IPS DF 6.9 (cell line): ENCODE data around the gene AKAP7.
A peak's percentile ranks its signal among the peaks of the same experiment; 100 is the strongest.
"Not testable (repeated sequence)": the region's sequence is repeated elsewhere in the genome, so short reads cannot be mapped to it uniquely, and the experiment has no call there.

Experiments
- DNase-seq: peaks from one replicate; pipeline ENCODE4 v3.0.0-alpha.2; 2013; ENCODE audit warnings: low read depth, low spot score
- H3K27ac ChIP-seq: one replicate; pipeline ENCODE4 v1.5.1; 2013; ENCODE audit warnings: low read length, control low read depth
- H3K27me3 ChIP-seq: 2 replicates; pipeline ENCODE4 v1.6.1; 2013; ENCODE audit warnings: mild to moderate bottlenecking, low read length; ENCODE audit not compliant: control insufficient read depth, insufficient read depth
- H3K36me3 ChIP-seq: 2 replicates; pipeline ENCODE4 v1.6.1; 2013; ENCODE audit warnings: low read length; ENCODE audit not compliant: control insufficient read depth, insufficient read depth
- H3K4me1 ChIP-seq: 2 replicates; pipeline ENCODE4 v1.6.1; 2013; ENCODE audit warnings: low read length; ENCODE audit not compliant: control insufficient read depth, insufficient read depth
- H3K4me3 ChIP-seq: 2 replicates; pipeline ENCODE4 v1.5.1; 2013; ENCODE audit warnings: mild to moderate bottlenecking, low read length
- H3K9me3 ChIP-seq: 2 replicates; pipeline ENCODE4 v1.6.1; 2013; ENCODE audit warnings: low read length, inconsistent platforms; ENCODE audit not compliant: control insufficient read depth, insufficient read depth
- WGBS: extraction: QIAGEN DNeasy Blood & Tissue Kit; methylation state at CpG from one replicate; pipeline ENCODE4 v1.1.7; 2013; ENCODE audit warnings: mixed read lengths, missing lambda C conversion rate; ENCODE audit not compliant: insufficient read length, insufficient coverage; 5-methylcytosine and 5-hydroxymethylcytosine counted together

The AKAP7 gene

GRCh38 chr6:131135244-131136020, at the start of gene AKAP7:
Gene AKAP7 (plus strand): TSS chr6:131135467. CDS start chr6:131135764, 297 bp downstream.
- H3K4me3 ChIP-seq, result peak within 1 kb of the TSS; percentile 34; the same call in 1 of the 2 replicates
- H3K9me3 ChIP-seq, result no peaks in the 10 kb centered on the region
- H3K27me3 ChIP-seq, result no peaks in the 10 kb centered on the region
- no peak within 1 kb of the TSS for H3K27ac ChIP-seq
- no CpG with 5 or more reads among the region's 99 CpGs for WGBS
- H3K4me1 ChIP-seq, result no peaks in the 10 kb centered on the region; the same call in 1 of the 2 replicates
- DNase-seq, result peak; percentile 41
- H3K36me3 ChIP-seq, result no peaks in the 10 kb centered on the region

- not testable (repeated sequence) for H3K4me3 ChIP-seq, DNase-seq, H3K4me1 ChIP-seq, H3K36me3 ChIP-seq, H3K27ac ChIP-seq, H3K27me3 ChIP-seq, H3K9me3 ChIP-seq
- no CpG with 5 or more reads among the region's 3 CpGs for WGBS
Observed at GRCh38 chr6:131090339-131090738, 44.9 kb upstream of the AKAP7 start.

GRCh38 chr6:131091944-131092343, 43.3 kb upstream of the AKAP7 start:
- not testable (repeated sequence) for H3K9me3 ChIP-seq, H3K4me1 ChIP-seq, H3K36me3 ChIP-seq, H3K4me3 ChIP-seq, DNase-seq, H3K27ac ChIP-seq, H3K27me3 ChIP-seq
- no CpG with 5 or more reads among the region's 7 CpGs for WGBS

- no peak overlapping the region for H3K4me3 ChIP-seq
- H3K27me3 ChIP-seq, result no peaks in the 10 kb centered on the region
- H3K9me3 ChIP-seq, result no peaks in the 10 kb centered on the region
- no CpG with 5 or more reads among the region's 1 CpG for WGBS
- no peak overlapping the region for H3K27ac ChIP-seq
- H3K4me1 ChIP-seq, result no peaks in the 10 kb centered on the region
- no peaks in the 10 kb centered on the region for H3K36me3 ChIP-seq
- no peak for DNase-seq
Observed at GRCh38 chr6:131093334-131093733, 41.9 kb upstream of the AKAP7 start.

GRCh38 chr6:131096786-131097185, 38.5 kb upstream of the AKAP7 start:
- H3K9me3 ChIP-seq, result no peaks in the 10 kb centered on the region
- no CpG with 5 or more reads among the region's 3 CpGs for WGBS
- no peaks in the 10 kb centered on the region for H3K27me3 ChIP-seq
- H3K36me3 ChIP-seq, result no peaks in the 10 kb centered on the region
- no peak overlapping the region for H3K4me3 ChIP-seq
- DNase-seq, result no peak
- no peak overlapping the region for H3K27ac ChIP-seq
- H3K4me1 ChIP-seq, result no peaks in the 10 kb centered on the region

GRCh38 chr6:131101911-131102680, 33.2 kb upstream of the AKAP7 start:
- WGBS, result 100% methylated on average over 2 of the region's 5 CpGs
- no peaks in the 10 kb centered on the region for H3K27me3 ChIP-seq
- H3K27ac ChIP-seq, result no peak overlapping the region
- H3K36me3 ChIP-seq, result no peaks in the 10 kb centered on the region
- H3K4me3 ChIP-seq, result no peak overlapping the region
- no peaks in the 10 kb centered on the region for H3K4me1 ChIP-seq
- no peaks in the 10 kb centered on the region for H3K9me3 ChIP-seq
- no peak for DNase-seq

- no peak overlapping the region for H3K27ac ChIP-seq
- no peaks in the 10 kb centered on the region for H3K27me3 ChIP-seq
- no peaks in the 10 kb centered on the region for H3K4me1 ChIP-seq
- no peak for DNase-seq
- H3K4me3 ChIP-seq, result no peak overlapping the region
- H3K9me3 ChIP-seq, result no peaks in the 10 kb centered on the region
- WGBS, result no CpG with 5 or more reads among the region's 4 CpGs
- H3K36me3 ChIP-seq, result no peaks in the 10 kb centered on the region
Observed at GRCh38 chr6:131103296-131103695, 32.0 kb upstream of the AKAP7 start.

- Histone ChIP-seq H3K9me3 (no peaks in the 10 kb centered on the region), H3K27ac (no peak overlapping the region)
- no peak for DNase-seq
Observed at GRCh38 chr6:131103901-131104300, 31.4 kb upstream of the AKAP7 start.

GRCh38 chr6:131107151-131107550, 28.1 kb upstream of the AKAP7 start:
- no CpG with 5 or more reads among the region's 1 CpG for WGBS
- DNase-seq, result no peak

More at GRCh38 chr6:131103901-131104300, 31.4 kb upstream of the AKAP7 start:
- H3K36me3 ChIP-seq, result no peaks in the 10 kb centered on the region
- H3K4me1 ChIP-seq, result no peaks in the 10 kb centered on the region
- no peaks in the 10 kb centered on the region for H3K27me3 ChIP-seq
- no peak overlapping the region for H3K4me3 ChIP-seq
- WGBS, result no CpG with 5 or more reads among the region's 1 CpG

GRCh38 chr6:131112249-131112648, 23.0 kb upstream of the AKAP7 start:
- no peak for DNase-seq
- Histone ChIP-seq H3K27me3 (no peaks in the 10 kb centered on the region), H3K9me3 (no peaks in the 10 kb centered on the region), H3K4me1 (no peaks in the 10 kb centered on the region), H3K36me3 (no peaks in the 10 kb centered on the region), H3K4me3 (no peak overlapping the region), H3K27ac (no peak overlapping the region)
- WGBS, result no CpG with 5 or more reads among the region's 1 CpG

More at GRCh38 chr6:131107151-131107550, 28.1 kb upstream of the AKAP7 start:
- no peak overlapping the region for H3K27ac ChIP-seq
- no peaks in the 10 kb centered on the region for H3K4me1 ChIP-seq
- no peaks in the 10 kb centered on the region for H3K36me3 ChIP-seq
- no peaks in the 10 kb centered on the region for H3K9me3 ChIP-seq
- no peak overlapping the region for H3K4me3 ChIP-seq
- H3K27me3 ChIP-seq, result no peaks in the 10 kb centered on the region
